ENCODE measurements around the gene SLC25A22.

DNA sequence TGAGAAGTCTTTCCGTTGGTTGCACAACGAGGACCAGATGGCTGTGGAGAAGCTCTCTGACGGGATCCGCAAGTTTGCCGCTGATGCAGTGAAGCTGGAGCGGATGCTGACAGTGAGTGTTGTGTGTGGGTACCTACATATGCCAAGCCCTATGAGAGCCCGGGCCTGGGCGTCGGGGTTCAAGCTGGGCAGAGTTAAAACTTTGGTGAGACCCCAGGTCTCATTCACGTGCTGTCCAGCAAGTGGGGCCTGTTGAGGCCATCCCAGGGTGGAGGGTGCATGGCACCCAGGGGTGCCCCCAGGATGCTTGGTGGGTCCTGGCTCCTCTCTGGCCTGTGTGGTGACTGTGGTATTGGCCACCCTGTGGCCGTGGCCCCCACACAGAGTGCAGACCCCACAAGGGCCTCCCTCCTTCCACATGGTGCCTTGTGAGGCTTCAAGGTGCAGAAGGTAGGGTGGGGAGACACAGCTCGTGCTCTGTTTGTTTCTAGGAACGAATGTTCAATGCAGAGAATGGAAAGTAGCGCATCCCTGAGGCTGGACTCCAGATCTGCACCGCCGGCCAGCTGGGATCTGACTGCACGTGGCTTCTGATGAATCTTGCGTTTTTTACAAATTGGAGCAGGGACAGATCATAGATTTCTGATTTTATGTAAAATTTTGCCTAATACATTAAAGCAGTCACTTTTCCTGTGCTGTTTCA, 33.6 kb downstream of the SLC25A22 start:
- no peak for TF ChIP-seq CTCF (IDR thresholded peaks at IDR 0.05 in 8 of 11, conservative IDR thresholded peaks at IDR 0.05 in 3 of 11)
- TF ChIP-seq POLR2A (IDR thresholded peaks at IDR 0.05), result no peak

Measured in spleen (tissue), 7 donors.